ENCODE data around the gene TCN2. TPM values are rescaled to one million over a fixed set of nuclear protein-coding genes. Genes with fewer than 3 reads are reported as not detected.
"Not testable (repeated sequence)": the region's sequence is repeated elsewhere in the genome, so short reads cannot be mapped to it uniquely, and the experiment has no call there.

TCN2 gene
- polyA plus RNA-seq, 6 donors from 2014 or later, result 0.80 TPM; not detected in 5

GRCh38 chr22:30607300-30607930, 441 bp downstream of the TCN2 start:
- H3K9me3 Mint-ChIP-seq, result no peaks in the 10 kb centered on the region
- H3K27me3 Mint-ChIP-seq, result peaks cover 11 to 16% (median 13%) of the 10 kb centered on the region in 3 donors
- peaks cover 21 to 30% (median 26%) of the 10 kb centered on the region in 3 donors for H3K4me1 Mint-ChIP-seq
- H3K36me3 Mint-ChIP-seq, result no peaks in the 10 kb centered on the region
- peak overlapping the region in 3 of 6 donors; percentile 56 to 63 (median 61) for H3K27ac Mint-ChIP-seq
- DNase-seq (no peak), ATAC-seq (ENCODE audit: low read depth in 2 of 2) (peak in 1 of 2 donors; percentile 13)
- H3K4me3 Mint-ChIP-seq, result peak overlapping the region in 7 of 8 donors; percentile 37 to 93 (median 85)

- peaks cover 21 to 30% (median 26%) of the 10 kb centered on the region in 3 donors for H3K4me1 Mint-ChIP-seq
- ATAC-seq (ENCODE audit: low read depth in 2 of 2), result no peak
- DNase-seq, result no peak
- peak overlapping the region in 2 of 8 donors; percentile 66 to 85 for H3K4me3 Mint-ChIP-seq
- peaks cover 11 to 16% (median 13%) of the 10 kb centered on the region in 3 donors for H3K27me3 Mint-ChIP-seq
- no peaks in the 10 kb centered on the region for H3K9me3 Mint-ChIP-seq
- no peak overlapping the region for H3K27ac Mint-ChIP-seq
- H3K36me3 Mint-ChIP-seq, result no peaks in the 10 kb centered on the region
These were observed 965 bp downstream of the TCN2 start for GRCh38 chr22:30607939-30608338.

- DNase-seq (no peak), ATAC-seq (ENCODE audit: low read depth in 2 of 2) (no peak)
- Mint-ChIP-seq H3K36me3 (no peaks in the 10 kb centered on the region), H3K9me3 (no peaks in the 10 kb centered on the region), H3K4me3 (peak overlapping the region in 1 of 8 donors; percentile 47), H3K4me1 (peaks cover 21 to 30% (median 26%) of the 10 kb centered on the region in 3 donors), H3K27ac (peak overlapping the region in 1 of 6 donors; percentile 44), H3K27me3 (peaks cover 11 to 22% (median 16%) of the 10 kb centered on the region in 3 donors)
These were observed 2.5 kb downstream of the TCN2 start for GRCh38 chr22:30609260-30610185.

- H3K4me3 Mint-ChIP-seq, result no peak overlapping the region
- peaks cover 11 to 22% (median 16%) of the 10 kb centered on the region in 3 donors for H3K27me3 Mint-ChIP-seq
- H3K9me3 Mint-ChIP-seq, result no peaks in the 10 kb centered on the region
- H3K4me1 Mint-ChIP-seq, result peaks cover 20 to 30% (median 25%) of the 10 kb centered on the region in 3 donors
- H3K27ac Mint-ChIP-seq, result peak overlapping the region in 1 of 6 donors; percentile 12
- H3K36me3 Mint-ChIP-seq, result no peaks in the 10 kb centered on the region
- ATAC-seq (ENCODE audit: low read depth in 2 of 2) (no peak), DNase-seq (no peak)
These were observed 3.3 kb downstream of the TCN2 start for GRCh38 chr22:30610299-30610698.

- Mint-ChIP-seq H3K27me3 (peaks cover 11 to 22% (median 21%) of the 10 kb centered on the region in 3 donors), H3K4me3 (no peak overlapping the region), H3K36me3 (no peaks in the 10 kb centered on the region), H3K27ac (no peak overlapping the region), H3K9me3 (no peaks in the 10 kb centered on the region), H3K4me1 (peaks cover 13 to 22% (median 19%) of the 10 kb centered on the region in 3 donors)
- no peak for ATAC-seq (ENCODE audit: low read depth in 2 of 2)
- DNase-seq, result no peak
These were observed 4.2 kb downstream of the TCN2 start for GRCh38 chr22:30611197-30611596.

GRCh38 chr22:30612789-30613188, 5.8 kb downstream of the TCN2 start:
- Mint-ChIP-seq H3K9me3 (no peaks in the 10 kb centered on the region), H3K4me3 (no peak overlapping the region), H3K4me1 (peaks cover 4 to 8% (median 6%) of the 10 kb centered on the region in 3 donors), H3K27me3 (peaks cover 14 to 33% (median 30%) of the 10 kb centered on the region in 3 donors), H3K27ac (no peak overlapping the region), H3K36me3 (no peaks in the 10 kb centered on the region)
- no peak for DNase-seq
- ATAC-seq (ENCODE audit: low read depth in 2 of 2), result no peak

GRCh38 chr22:30614268-30614667, 7.3 kb downstream of the TCN2 start:
- no peak overlapping the region for H3K4me3 Mint-ChIP-seq
- H3K4me1 Mint-ChIP-seq, result peaks cover 0 to 4% (median 3%) of the 10 kb centered on the region in 3 donors
- H3K9me3 Mint-ChIP-seq, result no peaks in the 10 kb centered on the region
- peaks cover 14 to 33% (median 30%) of the 10 kb centered on the region in 3 donors for H3K27me3 Mint-ChIP-seq
- H3K36me3 Mint-ChIP-seq, result no peaks in the 10 kb centered on the region
- DNase-seq (no peak), ATAC-seq (ENCODE audit: low read depth in 2 of 2) (no peak)
- H3K27ac Mint-ChIP-seq, result no peak overlapping the region

- H3K36me3 Mint-ChIP-seq, result no peaks in the 10 kb centered on the region
- no peak for ATAC-seq (ENCODE audit: low read depth in 2 of 2)
- H3K27ac Mint-ChIP-seq, result no peak overlapping the region
- H3K4me1 Mint-ChIP-seq, result no peaks in the 10 kb centered on the region
- no peak overlapping the region for H3K4me3 Mint-ChIP-seq
- no peak for DNase-seq
- no peaks in the 10 kb centered on the region for H3K9me3 Mint-ChIP-seq
- peaks cover 14 to 33% (median 30%) of the 10 kb centered on the region in 3 donors for H3K27me3 Mint-ChIP-seq
These were observed 7.9 kb downstream of the TCN2 start for GRCh38 chr22:30614879-30615278.

- Mint-ChIP-seq H3K9me3 (no peaks in the 10 kb centered on the region), H3K4me1 (no peaks in the 10 kb centered on the region), H3K27me3 (peaks cover 13 to 30% (median 23%) of the 10 kb centered on the region in 3 donors), H3K36me3 (no peaks in the 10 kb centered on the region), H3K27ac (no peak overlapping the region), H3K4me3 (no peak overlapping the region)
- ATAC-seq (ENCODE audit: low read depth in 2 of 2) (no peak), DNase-seq (no peak)
These were observed 8.6 kb downstream of the TCN2 start for GRCh38 chr22:30615543-30615954.

- Mint-ChIP-seq H3K9me3 (no peaks in the 10 kb centered on the region), H3K27me3 (peaks cover 3 to 28% (median 25%) of the 10 kb centered on the region in 3 donors), H3K36me3 (no peaks in the 10 kb centered on the region), H3K4me1 (no peaks in the 10 kb centered on the region), H3K27ac (no peak overlapping the region), H3K4me3 (peak overlapping the region in 1 of 8 donors; percentile 29)
- DNase-seq (no peak), ATAC-seq (ENCODE audit: low read depth in 2 of 2) (no peak)
These were observed 10.8 kb downstream of the TCN2 start for GRCh38 chr22:30617819-30618218.

GRCh38 chr22:30619909-30620308, 12.9 kb downstream of the TCN2 start:
- ATAC-seq (ENCODE audit: low read depth in 2 of 2); H3K9me3 Mint-ChIP-seq; H3K4me1 Mint-ChIP-seq; DNase-seq; H3K4me3 Mint-ChIP-seq; H3K27ac Mint-ChIP-seq; H3K36me3 Mint-ChIP-seq: not testable (repeated sequence)
- peaks cover 3 to 25% (median 19%) of the 10 kb centered on the region in 3 donors for H3K27me3 Mint-ChIP-seq

GRCh38 chr22:30626413-30626812, 19.4 kb downstream of the TCN2 start:
- no peak overlapping the region for H3K27ac Mint-ChIP-seq

GRCh38 chr22:30627471-30627870, 20.5 kb downstream of the TCN2 start:
- H3K9me3 Mint-ChIP-seq, result no peaks in the 10 kb centered on the region
- DNase-seq, result no peak

More at GRCh38 chr22:30626413-30626812, 19.4 kb downstream of the TCN2 start:
- no peak for DNase-seq
- ATAC-seq (ENCODE audit: low read depth in 2 of 2), result no peak
- Mint-ChIP-seq H3K4me3 (no peak overlapping the region), H3K36me3 (no peaks in the 10 kb centered on the region), H3K27me3 (peaks cover 0 to 10% (median 8%) of the 10 kb centered on the region in 3 donors), H3K9me3 (no peaks in the 10 kb centered on the region), H3K4me1 (no peaks in the 10 kb centered on the region)

More at GRCh38 chr22:30627471-30627870, 20.5 kb downstream of the TCN2 start:
- Mint-ChIP-seq H3K27me3 (peaks cover 0 to 4% (median 0%) of the 10 kb centered on the region in 3 donors), H3K4me1 (no peaks in the 10 kb centered on the region), H3K4me3 (no peak overlapping the region), H3K27ac (no peak overlapping the region), H3K36me3 (no peaks in the 10 kb centered on the region)
- no peak for ATAC-seq (ENCODE audit: low read depth in 2 of 2)
